GM12874 (cell line): Measurements from ENCODE around the gene SORCS2.

Experiments
- CTCF ChIP-seq: IDR thresholded peaks from 2 replicates; pipeline ENCODE4 v1.5.1; 2011; ENCODE audit warnings: low read depth, mild to moderate bottlenecking, control low read depth, low read length, moderate library complexity; ENCODE audit not compliant: insufficient read depth

The SORCS2 gene

GRCh38 chr4:7160951-7161440 is 31.3 kb upstream of the SORCS2 start:
- no peak for TF ChIP-seq CTCF

DNA sequence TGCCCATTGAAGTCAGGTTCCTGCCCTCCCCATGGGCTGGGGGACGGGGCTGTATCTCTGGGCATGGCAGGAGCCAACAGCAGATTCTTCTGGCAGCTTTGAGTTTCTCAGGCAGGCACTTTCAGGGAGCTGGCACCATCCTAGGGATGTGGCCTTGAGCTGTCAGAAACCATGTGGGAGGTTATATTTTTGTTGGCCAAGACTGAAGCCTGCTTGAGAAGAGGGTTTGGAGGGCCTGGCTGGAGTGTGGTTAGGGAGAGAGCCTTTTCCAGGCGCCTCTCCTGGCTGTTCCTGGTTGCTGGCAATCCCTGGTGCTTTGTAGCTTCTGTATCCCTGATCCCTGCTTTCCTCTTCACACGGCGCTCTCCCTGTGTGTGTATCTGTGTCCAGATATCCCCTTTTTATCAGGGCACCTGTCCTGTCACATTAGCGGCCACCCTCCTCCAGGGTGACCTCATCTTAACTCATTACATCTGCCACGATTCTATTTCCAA is 30.6 kb upstream of the SORCS2 start:
- TF ChIP-seq CTCF, result no peak

DNA sequence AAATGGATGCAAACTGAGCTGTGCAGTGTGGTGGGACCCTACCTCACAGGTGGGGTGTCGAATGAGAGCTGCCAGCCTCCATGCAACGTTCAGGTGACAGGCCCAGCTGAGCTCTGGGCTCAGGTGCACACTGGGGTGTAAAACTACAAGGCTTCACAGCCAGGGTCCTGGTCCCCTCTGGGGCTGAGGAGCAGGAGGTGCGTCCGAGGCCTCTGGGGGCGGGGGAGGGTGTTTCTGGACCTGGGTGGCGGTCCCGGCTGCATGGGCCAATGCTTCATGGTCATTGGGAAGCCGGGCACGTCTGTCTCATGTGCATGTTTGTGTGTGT is 26.5 kb upstream of the SORCS2 start:
- TF ChIP-seq CTCF, result no peak

DNA sequence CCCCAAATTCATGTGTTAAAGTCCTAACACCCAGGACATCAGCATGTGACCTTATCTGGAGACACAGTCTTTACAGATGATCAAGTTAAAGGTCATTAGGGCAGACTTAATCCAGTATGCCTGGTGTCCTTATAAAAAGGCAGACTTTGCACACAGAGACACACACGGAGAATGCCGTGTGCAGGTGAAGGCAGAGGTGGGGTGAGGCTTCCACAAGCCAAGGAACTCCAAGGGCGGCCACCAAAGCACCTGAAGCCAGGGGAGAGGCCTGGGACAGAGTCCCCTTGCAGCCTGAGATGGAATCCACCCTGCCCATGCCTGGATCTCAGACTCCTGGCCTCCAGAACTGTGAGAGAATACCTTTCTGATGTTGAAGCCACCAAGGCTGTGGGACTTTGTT is 26.1 kb upstream of the SORCS2 start:
- no peak for TF ChIP-seq CTCF

DNA sequence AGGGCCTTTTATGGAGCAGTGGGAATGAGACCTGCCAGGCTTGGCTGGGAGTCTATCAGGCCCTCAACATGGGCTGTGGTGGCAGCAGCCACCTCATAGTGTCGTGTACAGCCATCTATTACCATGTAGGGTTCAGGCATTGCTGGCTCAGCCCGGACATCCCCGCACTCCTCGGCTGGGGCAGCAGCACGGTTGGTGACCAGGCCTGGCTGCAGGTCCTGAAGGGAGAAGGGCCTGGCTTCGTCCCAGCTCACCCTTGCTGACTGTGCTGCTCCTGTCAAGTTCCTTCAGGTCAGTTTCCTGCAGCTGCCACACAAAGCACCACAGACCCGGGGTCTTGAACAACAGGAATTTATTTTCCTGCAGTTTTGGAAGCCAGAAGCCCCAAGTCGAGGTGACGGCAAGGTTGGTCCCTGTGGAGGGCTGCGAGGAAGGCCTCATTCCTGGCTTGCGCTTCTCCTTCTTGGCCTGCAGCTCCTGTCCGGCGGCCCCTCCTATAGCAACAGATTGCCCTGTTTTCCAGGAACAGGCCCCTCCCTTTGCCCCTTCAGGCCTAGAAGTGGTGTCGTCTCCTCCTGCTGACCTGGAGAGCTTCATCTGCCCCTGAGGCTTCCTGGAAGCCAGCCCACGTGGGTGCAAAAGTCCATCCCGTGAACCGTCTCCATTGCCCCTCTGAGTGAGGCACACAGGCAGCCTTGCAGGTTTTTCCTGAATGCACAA is 25.2 kb upstream of the SORCS2 start:
- TF ChIP-seq CTCF, result no peak

DNA sequence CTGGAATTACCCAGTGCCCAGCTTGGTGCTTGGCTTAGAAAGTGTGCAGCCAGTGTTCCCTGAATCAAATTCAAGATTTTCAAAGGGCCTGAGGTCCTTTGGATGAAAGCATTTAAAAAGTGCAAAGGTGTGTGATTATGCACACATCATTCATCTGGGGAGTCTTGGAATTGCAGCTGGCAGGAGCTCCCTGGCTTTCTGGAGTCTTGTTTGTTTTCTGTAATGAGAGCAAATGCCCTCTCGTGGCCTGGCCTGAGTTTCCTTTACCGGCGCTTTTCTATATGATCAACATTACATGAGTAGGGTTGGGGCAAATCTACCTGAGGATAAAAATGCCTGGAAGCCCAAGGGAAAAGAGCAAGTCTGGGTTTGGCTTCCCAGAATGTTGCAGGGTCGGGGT is 24.6 kb upstream of the SORCS2 start:
- TF ChIP-seq CTCF, result no peak

GRCh38 chr4:7168106-7168505 is 24.2 kb upstream of the SORCS2 start:
- TF ChIP-seq CTCF, result no peak
